Trophoblast cell (in vitro differentiated cells and primary cell): ENCODE measurements around the gene ZNF512B.

Experiments
- DNase-seq, 2 donors: peaks; one replicate each; pipeline ENCODE4 v3.0.0-alpha.2; 2016
- H2AFZ ChIP-seq: 2 replicates; pipeline ENCODE4 v1.6.1; 2013; ENCODE audit warnings: low read length, moderate library complexity, mild to moderate bottlenecking; ENCODE audit not compliant: insufficient read depth, poor library complexity
- H2AK5ac ChIP-seq: 2 replicates; pipeline ENCODE4 v1.6.1; 2013; ENCODE audit warnings: mild to moderate bottlenecking, low read length
- H2BK120ac ChIP-seq: 2 replicates; pipeline ENCODE4 v1.6.1; 2013; ENCODE audit warnings: low read length, mild to moderate bottlenecking, moderate library complexity; ENCODE audit not compliant: insufficient read depth, poor library complexity
- H2BK12ac ChIP-seq: 2 replicates; pipeline ENCODE4 v1.6.1; 2013; ENCODE audit warnings: mild to moderate bottlenecking, low read length, moderate library complexity
- H2BK5ac ChIP-seq: 2 replicates; pipeline ENCODE4 v1.6.1; 2013; ENCODE audit warnings: low read length, low read depth, moderate library complexity, mild to moderate bottlenecking; ENCODE audit not compliant: poor library complexity
- H3K14ac ChIP-seq: 2 replicates; pipeline ENCODE4 v1.6.1; 2013; ENCODE audit warnings: mild to moderate bottlenecking, low read length
- H3K18ac ChIP-seq: 2 replicates; pipeline ENCODE4 v1.6.1; 2013; ENCODE audit warnings: mild to moderate bottlenecking, low read length
- H3K23ac ChIP-seq: 2 replicates; pipeline ENCODE4 v1.6.1; 2013; ENCODE audit warnings: low read length
- H3K27ac ChIP-seq: 2 replicates; pipeline ENCODE4 v1.5.1; 2013; ENCODE audit warnings: low read depth, mild to moderate bottlenecking, inconsistent platforms, low read length, moderate library complexity
- H3K27me3 ChIP-seq: 2 replicates; pipeline ENCODE4 v1.6.1; 2013; ENCODE audit warnings: inconsistent platforms, mild to moderate bottlenecking, low read length, moderate library complexity; ENCODE audit not compliant: insufficient read depth
- H3K36me3 ChIP-seq, 2 experiments: 1 replicate in 1 of 2; 2 replicates in 1 of 2; pipeline ENCODE4 v1.6.1; 2013; ENCODE audit warnings: low read length in 2 of 2, mild to moderate bottlenecking in 2 of 2, moderate library complexity in 1 of 2; ENCODE audit not compliant: insufficient read depth in 2 of 2, control insufficient read depth in 1 of 2
- H3K4ac ChIP-seq: 2 replicates; pipeline ENCODE4 v1.6.1; 2013; ENCODE audit warnings: low read depth, mild to moderate bottlenecking, low read length, moderate library complexity
- H3K4me1 ChIP-seq, 2 experiments: 1 replicate in 1 of 2; 2 replicates in 1 of 2; pipeline ENCODE4 v1.6.1; 2013; ENCODE audit warnings: low read length in 2 of 2, mild to moderate bottlenecking in 2 of 2, moderate library complexity in 1 of 2; ENCODE audit not compliant: insufficient read depth in 2 of 2, control insufficient read depth in 1 of 2
- H3K4me2 ChIP-seq: 2 replicates; pipeline ENCODE4 v1.6.1; 2013; ENCODE audit warnings: inconsistent platforms, mild to moderate bottlenecking, low read length, moderate library complexity
- H3K4me3 ChIP-seq: 2 replicates; pipeline ENCODE4 v1.5.1; 2013; ENCODE audit warnings: mild to moderate bottlenecking, low read depth, low read length, inconsistent platforms
- H3K79me1 ChIP-seq: one replicate; pipeline ENCODE4 v1.6.1; 2013; ENCODE audit warnings: low read length
- H3K79me2 ChIP-seq: 2 replicates; pipeline ENCODE4 v1.6.1; 2013; ENCODE audit warnings: low read length, mild to moderate bottlenecking; ENCODE audit not compliant: control insufficient read depth, insufficient read depth, poor library complexity
- H3K9ac ChIP-seq: 2 replicates; pipeline ENCODE4 v1.6.1; 2013; ENCODE audit warnings: mild to moderate bottlenecking, low read length
- H3K9me3 ChIP-seq: 2 replicates; pipeline ENCODE4 v1.6.1; 2013; ENCODE audit warnings: low read depth, mild to moderate bottlenecking, control low read depth, inconsistent platforms, low read length; ENCODE audit not compliant: insufficient read depth
- H4K12ac ChIP-seq: 2 replicates; pipeline ENCODE4 v1.6.1; 2013; ENCODE audit warnings: low read depth, mild to moderate bottlenecking, low read length, moderate library complexity
- H4K8ac ChIP-seq: 2 replicates; pipeline ENCODE4 v1.6.1; 2013; ENCODE audit warnings: low read depth, mild to moderate bottlenecking, low read length, moderate library complexity
- H4K91ac ChIP-seq: one replicate; pipeline ENCODE4 v1.6.1; 2013; ENCODE audit warnings: low read depth, mild to moderate bottlenecking, low read length, moderate library complexity
- WGBS: extraction: QIAGEN DNeasy Blood & Tissue Kit; methylation state at CpG from one replicate; pipeline ENCODE4 v1.1.7; 2013; ENCODE audit warnings: missing lambda C conversion rate; ENCODE audit not compliant: insufficient read length, insufficient coverage; ENCODE audit errors: extremely low coverage; 5-methylcytosine and 5-hydroxymethylcytosine counted together

Gene ZNF512B

DNA sequence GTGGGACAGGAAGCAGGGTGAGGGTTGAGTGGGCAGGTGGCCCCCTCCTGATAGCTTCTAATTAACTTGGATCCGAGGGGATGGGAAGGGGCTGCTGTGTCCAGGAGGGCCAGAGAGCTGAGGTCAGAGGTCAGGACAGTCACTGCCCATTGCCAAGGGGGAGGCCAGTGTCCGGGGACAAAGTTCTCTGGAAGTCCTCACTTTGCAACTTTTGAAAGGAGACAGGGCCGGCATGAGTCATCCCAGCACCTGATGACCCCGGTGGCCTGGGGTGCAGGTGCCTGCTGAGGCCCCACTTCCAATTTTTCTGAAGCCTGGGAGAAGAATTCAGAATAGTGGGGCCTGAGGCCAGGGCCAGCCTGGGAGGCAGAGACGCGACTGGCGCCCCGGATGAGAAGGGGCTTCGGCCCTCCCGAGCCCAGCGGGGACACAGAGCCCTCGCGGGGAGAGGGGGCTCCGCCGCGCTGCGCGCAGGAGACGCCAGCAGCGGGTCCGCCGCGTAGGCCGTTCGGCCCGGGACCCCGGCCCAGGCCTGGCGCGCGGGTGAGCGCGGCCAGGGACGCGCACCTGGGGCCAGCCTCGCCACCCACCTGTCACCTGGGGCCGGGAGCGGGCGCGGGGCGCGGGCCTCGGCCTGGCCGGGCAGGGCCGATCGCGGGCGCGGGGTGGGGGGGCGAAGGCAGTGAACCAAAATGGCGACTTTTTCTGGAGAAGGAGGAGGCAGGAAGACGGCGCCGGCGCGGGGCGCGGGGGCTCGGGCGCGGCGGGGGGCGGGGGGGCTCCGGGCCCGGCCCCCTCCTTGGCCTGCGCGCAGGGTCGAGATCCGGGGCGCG, 586 bp downstream of the ZNF512B start:
- H2BK120ac ChIP-seq, result no peak overlapping the region
- H2AFZ ChIP-seq, result peak overlapping the region; percentile 43
- H3K23ac ChIP-seq, result no peak overlapping the region
- H2BK12ac ChIP-seq, result no peak overlapping the region
- peak overlapping the region; percentile 33 for H4K12ac ChIP-seq
- H4K8ac ChIP-seq, result peak overlapping the region; percentile 48
- H3K9me3 ChIP-seq, result peaks cover 33% of the 10 kb centered on the region
- H4K91ac ChIP-seq, result peak overlapping the region; percentile 45
- H3K14ac ChIP-seq, result peak overlapping the region; percentile 68
- no peaks in the 10 kb centered on the region for H3K27me3 ChIP-seq
- H2BK5ac ChIP-seq, result no peak overlapping the region
- peak overlapping the region; percentile 9 for H2AK5ac ChIP-seq
- H3K79me2 ChIP-seq, result peaks cover 7% of the 10 kb centered on the region
- peak overlapping the region; percentile 58 for H3K18ac ChIP-seq
- H3K4me3 ChIP-seq, result peak overlapping the region; percentile 75
- DNase-seq, result no peak
- H3K9ac ChIP-seq, result peak overlapping the region; percentile 94
- peak overlapping the region; percentile 6 for H3K4ac ChIP-seq
- H3K79me1 ChIP-seq, result peaks cover 8% of the 10 kb centered on the region
- H3K4me1 ChIP-seq, result peaks cover 8 to 12% of the 10 kb centered on the region in 2 experiments
- peaks cover 27 to 30% of the 10 kb centered on the region in 2 experiments for H3K36me3 ChIP-seq
- no peak overlapping the region for H3K27ac ChIP-seq
- no CpG with 5 or more reads among the region's 70 CpGs for WGBS
- peak overlapping the region; percentile 94 for H3K4me2 ChIP-seq

DNA sequence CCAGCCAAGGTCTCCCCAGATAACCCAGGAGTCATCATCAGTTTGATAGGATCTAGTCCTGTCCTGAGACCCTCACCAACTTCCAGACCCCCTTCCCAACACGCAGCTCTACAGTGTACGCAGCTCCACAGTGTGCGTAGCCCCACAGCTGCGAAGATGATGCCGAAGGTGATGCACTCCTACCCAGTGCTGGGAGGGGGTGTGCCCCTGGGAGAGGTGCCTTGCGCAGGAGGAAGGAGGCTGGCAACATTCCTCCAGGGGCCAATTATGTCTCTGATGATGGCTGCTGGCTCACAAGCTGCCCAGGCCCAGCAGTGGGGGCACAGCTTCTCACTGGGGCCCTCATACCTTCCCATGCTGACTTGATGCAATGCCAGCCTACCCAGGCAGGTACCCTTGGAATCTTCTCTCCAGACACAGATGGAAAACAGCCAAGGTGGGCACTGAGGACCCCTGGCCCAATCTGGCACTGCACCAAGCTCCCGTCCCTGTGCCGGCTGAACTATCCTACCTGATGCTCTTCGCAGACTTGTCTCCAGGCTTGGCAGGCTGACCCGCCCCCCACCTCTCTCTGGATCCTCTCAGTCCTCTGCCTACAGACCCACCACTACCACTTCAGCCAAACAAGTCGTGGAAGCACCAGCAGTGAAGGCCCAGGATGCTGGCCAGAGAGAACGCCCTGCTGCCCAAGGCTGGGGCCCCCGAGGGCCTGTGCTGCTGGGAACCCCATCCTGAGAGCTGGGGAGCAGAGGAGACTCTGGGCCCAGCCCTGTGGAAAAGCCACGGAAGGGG, 1.4 kb downstream of the ZNF512B start:
- no CpG with 5 or more reads among the region's 14 CpGs for WGBS
- no peak overlapping the region for H3K27ac ChIP-seq
- H4K91ac ChIP-seq, result no peak overlapping the region
- H4K12ac ChIP-seq, result no peak overlapping the region
- H3K4ac ChIP-seq, result no peak overlapping the region
- H2BK5ac ChIP-seq, result no peak overlapping the region
- H3K36me3 ChIP-seq, result peaks cover 35 to 39% of the 10 kb centered on the region in 2 experiments
- peaks cover 7% of the 10 kb centered on the region for H3K79me2 ChIP-seq
- H3K18ac ChIP-seq, result no peak overlapping the region
- H3K9me3 ChIP-seq, result peaks cover 41% of the 10 kb centered on the region
- no peak overlapping the region for H3K9ac ChIP-seq
- peak in 1 of 2 donors; percentile 33 for DNase-seq
- H3K27me3 ChIP-seq, result no peaks in the 10 kb centered on the region
- H3K79me1 ChIP-seq, result peaks cover 8% of the 10 kb centered on the region
- H2AFZ ChIP-seq, result no peak overlapping the region
- no peak overlapping the region for H4K8ac ChIP-seq
- no peak overlapping the region for H3K14ac ChIP-seq
- no peak overlapping the region for H2BK12ac ChIP-seq
- peak overlapping the region; percentile 94 for H3K4me2 ChIP-seq
- no peak overlapping the region for H2BK120ac ChIP-seq
- H3K4me1 ChIP-seq, result peaks cover 6 to 10% of the 10 kb centered on the region in 2 experiments
- H3K23ac ChIP-seq, result no peak overlapping the region
- H2AK5ac ChIP-seq, result no peak overlapping the region
- no peak overlapping the region for H3K4me3 ChIP-seq

DNA sequence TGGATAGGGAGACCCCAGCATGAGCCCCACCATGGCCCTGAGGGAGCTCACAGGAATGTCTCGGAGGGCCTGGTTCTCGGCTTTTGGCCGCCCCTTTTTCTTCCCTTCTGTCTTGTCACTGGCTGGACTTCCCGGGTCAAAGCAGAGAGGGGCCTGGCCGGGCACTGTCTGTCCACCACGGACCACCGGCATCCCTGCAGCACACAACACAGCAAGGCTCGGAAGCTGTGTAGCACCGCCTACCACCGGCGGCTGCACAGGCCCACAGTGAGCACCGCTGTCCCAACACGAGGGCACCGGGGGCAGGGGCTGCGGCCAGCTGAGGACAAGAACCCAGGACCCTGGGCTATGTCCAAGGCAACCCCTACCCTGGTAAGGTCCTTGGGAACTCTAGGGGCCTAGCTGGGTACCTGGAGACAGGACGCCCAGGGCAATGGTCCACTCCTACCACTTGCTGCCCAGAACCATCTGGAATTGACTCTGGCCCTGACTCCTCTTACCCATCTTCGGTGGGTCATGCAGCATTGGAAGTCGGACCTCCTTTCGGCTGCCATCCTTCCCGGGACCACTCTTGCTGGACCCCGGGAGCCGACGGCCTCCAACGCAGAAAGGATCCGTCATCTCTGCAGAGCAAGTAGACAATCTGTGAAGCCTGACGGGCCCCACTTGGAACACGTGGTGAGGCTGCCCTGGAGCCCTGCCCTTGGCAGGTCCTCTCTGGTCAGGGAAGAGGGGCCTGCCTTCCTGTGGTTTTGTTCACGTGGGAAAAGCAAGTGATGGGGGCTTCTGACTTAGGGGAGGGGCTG, 2.2 kb downstream of the ZNF512B start:
- H3K4me3 ChIP-seq, result no peak overlapping the region
- no peak overlapping the region for H2BK120ac ChIP-seq
- no peak overlapping the region for H2BK5ac ChIP-seq
- no peak overlapping the region for H2AK5ac ChIP-seq
- H2AFZ ChIP-seq, result no peak overlapping the region
- H3K23ac ChIP-seq, result no peak overlapping the region
- no peak overlapping the region for H3K9ac ChIP-seq
- H3K9me3 ChIP-seq, result peaks cover 49% of the 10 kb centered on the region
- H4K8ac ChIP-seq, result no peak overlapping the region
- no peak overlapping the region for H4K91ac ChIP-seq
- no peak overlapping the region for H2BK12ac ChIP-seq
- H3K79me1 ChIP-seq, result peaks cover 8% of the 10 kb centered on the region
- H3K4me1 ChIP-seq, result peaks cover 6 to 10% of the 10 kb centered on the region in 2 experiments
- H4K12ac ChIP-seq, result no peak overlapping the region
- peaks cover 43 to 47% of the 10 kb centered on the region in 2 experiments for H3K36me3 ChIP-seq
- H3K4ac ChIP-seq, result no peak overlapping the region
- H3K27ac ChIP-seq, result no peak overlapping the region
- no peak for DNase-seq
- H3K27me3 ChIP-seq, result no peaks in the 10 kb centered on the region
- WGBS, result no CpG with 5 or more reads among the region's 28 CpGs
- no peak overlapping the region for H3K14ac ChIP-seq
- H3K4me2 ChIP-seq, result no peak overlapping the region
- peaks cover 7% of the 10 kb centered on the region for H3K79me2 ChIP-seq
- no peak overlapping the region for H3K18ac ChIP-seq

DNA sequence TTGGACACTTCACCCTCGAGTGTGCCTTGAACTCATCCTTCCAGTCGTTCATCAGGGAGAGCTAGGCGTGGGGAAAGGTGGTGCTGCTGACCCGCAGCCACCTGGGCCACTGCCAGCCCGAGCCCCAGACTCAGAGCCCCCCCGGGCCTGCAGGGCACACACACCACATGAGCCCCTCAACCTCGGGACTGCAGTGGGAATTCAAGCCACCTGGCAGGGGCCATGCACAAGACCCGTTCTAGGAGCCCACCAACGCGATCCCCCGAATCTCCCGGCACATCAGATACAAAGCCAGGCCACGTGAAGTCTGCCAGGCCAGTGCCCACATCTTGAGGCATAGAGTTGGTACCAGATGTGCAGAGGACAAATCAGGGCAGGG, 2.8 kb downstream of the ZNF512B start:
- H3K23ac ChIP-seq, result no peak overlapping the region
- H3K4ac ChIP-seq, result no peak overlapping the region
- H2BK120ac ChIP-seq, result no peak overlapping the region
- no peak overlapping the region for H2AK5ac ChIP-seq
- H3K79me2 ChIP-seq, result peaks cover 7% of the 10 kb centered on the region
- peaks cover 51% of the 10 kb centered on the region for H3K9me3 ChIP-seq
- DNase-seq, result no peak
- no peak overlapping the region for H2BK5ac ChIP-seq
- H4K12ac ChIP-seq, result no peak overlapping the region
- no peak overlapping the region for H3K14ac ChIP-seq
- no peak overlapping the region for H4K91ac ChIP-seq
- H2BK12ac ChIP-seq, result no peak overlapping the region
- H3K9ac ChIP-seq, result no peak overlapping the region
- no CpG with 5 or more reads among the region's 13 CpGs for WGBS
- peaks cover 49 to 53% of the 10 kb centered on the region in 2 experiments for H3K36me3 ChIP-seq
- peaks cover 6 to 10% of the 10 kb centered on the region in 2 experiments for H3K4me1 ChIP-seq
- H4K8ac ChIP-seq, result no peak overlapping the region
- no peak overlapping the region for H3K18ac ChIP-seq
- H3K27me3 ChIP-seq, result no peaks in the 10 kb centered on the region
- peaks cover 8% of the 10 kb centered on the region for H3K79me1 ChIP-seq
- no peak overlapping the region for H3K27ac ChIP-seq
- H3K4me3 ChIP-seq, result no peak overlapping the region
- no peak overlapping the region for H2AFZ ChIP-seq
- no peak overlapping the region for H3K4me2 ChIP-seq
